Lung (tissue), 12 donors: Measurements from ENCODE around the gene ERMARD. TPM values are rescaled to one million over a fixed set of nuclear protein-coding genes. Genes with fewer than 3 reads are reported as not detected.

ENCODE experiments used
- ATAC-seq: fragments of 200-7000 bp; cut with Tn5 transposase; one replicate; pipeline ENCODE4 v1.9.1; 2020; ENCODE audit warnings: moderate number of reproducible peaks; ENCODE audit not compliant: insufficient read depth, low FRiP score
- DNase-seq, 3 donors: peaks; one replicate each; pipeline ENCODE4 v3.0.0-alpha.2; 2013 to 2017
- H3K27ac ChIP-seq, 2 donors: one replicate each; pipeline ENCODE4 v1.5.1; 2013; ENCODE audit warnings: mild to moderate bottlenecking in 2 of 2, moderate library complexity in 2 of 2, control low read depth in 1 of 2, inconsistent platforms in 1 of 2, low read depth in 1 of 2, low read length in 1 of 2
- H3K27me3 ChIP-seq, 3 donors: one replicate each; pipeline ENCODE4 v1.5.1; 2013; ENCODE audit warnings: low read length in 2 of 3; ENCODE audit not compliant: control insufficient read depth in 3 of 3, insufficient read depth in 3 of 3
- H3K36me3 ChIP-seq, 4 donors: one replicate each; pipeline ENCODE4 v1.5.1; 2013; ENCODE audit warnings: low read length in 4 of 4, mild to moderate bottlenecking in 1 of 4, moderate library complexity in 1 of 4; ENCODE audit not compliant: control insufficient read depth in 4 of 4, insufficient read depth in 4 of 4
- H3K4me1 ChIP-seq, 5 donors: one replicate each; pipeline ENCODE4 v1.5.1; 2013; ENCODE audit warnings: low read length in 5 of 5, mild to moderate bottlenecking in 2 of 5, moderate library complexity in 1 of 5; ENCODE audit not compliant: control insufficient read depth in 5 of 5, insufficient read depth in 5 of 5
- H3K4me3 ChIP-seq: one replicate; pipeline ENCODE4 v1.5.1; 2013; ENCODE audit warnings: mild to moderate bottlenecking, control low read depth, moderate library complexity
- H3K9ac ChIP-seq, 2 donors: one replicate each; pipeline ENCODE4 v1.5.1; 2013; ENCODE audit warnings: low read length in 2 of 2, control low read depth in 1 of 2; ENCODE audit not compliant: insufficient read depth in 1 of 2
- H3K9me3 ChIP-seq, 4 donors: one replicate each; pipeline ENCODE4 v1.5.1; 2013; ENCODE audit warnings: low read length in 3 of 4, mild to moderate bottlenecking in 1 of 4, moderate library complexity in 1 of 4; ENCODE audit not compliant: control insufficient read depth in 4 of 4, insufficient read depth in 3 of 4
- WGBS, 2 donors: extraction: QIAGEN DNeasy Blood & Tissue Kit; methylation state at CpG; one replicate each; pipeline ENCODE4 v1.1.7; 2013; 5-methylcytosine and 5-hydroxymethylcytosine counted together
- polyA plus RNA-seq, 2 donors: library from polyadenylated mRNA; stranded (reverse); fragments of 200-250 nt; gene quantifications; one replicate each; pipeline ENCODE4 v1.2.1, GENCODE V29; 2013
- total RNA-seq, 2 donors: library from RNA; depleted of rRNA in 1 of 2; stranded (reverse); fragments of >200 nt in 1 of 2; gene quantifications; one replicate each; pipeline ENCODE4 v1.2.1, GENCODE V29; 2014 to 2021
- TF ChIP-seq, protein P1 (sequence below): IDR thresholded peaks from 2 replicates; pipeline ENCODE4 v1.5.1; 2012; ENCODE audit warnings: mild to moderate bottlenecking; ENCODE audit errors: control extremely low read depth, extremely low read depth
- donor health status: control.
- donor health status: control.
- donor health status: Bipolar disorder and iron deficiency.
- donor health status: healthy.
- donor health status: DM: yes; HTN: yes; CAD: no.

ERMARD gene
- total and polyA plus RNA-seq, 4 donors = 18.7 to 55.3 (median 32.9) TPM

DNA sequence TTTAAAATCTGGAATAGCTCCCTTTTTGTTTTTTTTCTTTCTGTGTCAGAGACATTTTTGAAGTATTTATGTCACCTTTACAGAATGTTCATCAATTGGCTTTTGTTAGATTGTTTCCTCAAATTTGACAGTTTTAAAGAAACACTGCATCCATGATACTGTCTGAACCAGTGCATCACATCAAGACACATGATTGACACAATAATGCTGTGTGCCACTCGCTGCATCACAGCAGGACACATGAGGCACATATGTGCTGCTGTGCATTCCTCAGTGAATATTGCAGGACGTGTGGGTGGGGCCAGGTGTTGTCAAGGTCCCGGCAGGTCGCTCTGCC is 37.4 kb downstream of the ERMARD start:
- H3K9ac ChIP-seq = no peak overlapping the region
- H3K4me1 ChIP-seq = peaks cover 0 to 15% (median 2%) of the 10 kb centered on the region in 5 donors
- H3K36me3 ChIP-seq = peaks cover 0 to 3% (median 0%) of the 10 kb centered on the region in 4 donors
- no peak overlapping the region for H3K4me3 ChIP-seq
- WGBS, 2 donors = 75 to 81% methylated on average over 4 of the region's 4 CpGs
- TF ChIP-seq, protein P1, sequence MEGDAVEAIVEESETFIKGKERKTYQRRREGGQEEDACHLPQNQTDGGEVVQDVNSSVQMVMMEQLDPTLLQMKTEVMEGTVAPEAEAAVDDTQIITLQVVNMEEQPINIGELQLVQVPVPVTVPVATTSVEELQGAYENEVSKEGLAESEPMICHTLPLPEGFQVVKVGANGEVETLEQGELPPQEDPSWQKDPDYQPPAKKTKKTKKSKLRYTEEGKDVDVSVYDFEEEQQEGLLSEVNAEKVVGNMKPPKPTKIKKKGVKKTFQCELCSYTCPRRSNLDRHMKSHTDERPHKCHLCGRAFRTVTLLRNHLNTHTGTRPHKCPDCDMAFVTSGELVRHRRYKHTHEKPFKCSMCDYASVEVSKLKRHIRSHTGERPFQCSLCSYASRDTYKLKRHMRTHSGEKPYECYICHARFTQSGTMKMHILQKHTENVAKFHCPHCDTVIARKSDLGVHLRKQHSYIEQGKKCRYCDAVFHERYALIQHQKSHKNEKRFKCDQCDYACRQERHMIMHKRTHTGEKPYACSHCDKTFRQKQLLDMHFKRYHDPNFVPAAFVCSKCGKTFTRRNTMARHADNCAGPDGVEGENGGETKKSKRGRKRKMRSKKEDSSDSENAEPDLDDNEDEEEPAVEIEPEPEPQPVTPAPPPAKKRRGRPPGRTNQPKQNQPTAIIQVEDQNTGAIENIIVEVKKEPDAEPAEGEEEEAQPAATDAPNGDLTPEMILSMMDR = no peak
- peaks cover 0 to 26% (median 19%) of the 10 kb centered on the region in 3 donors for H3K27me3 ChIP-seq
- DNase-seq = no peak
- ATAC-seq = no peak
- no peaks in the 10 kb centered on the region for H3K9me3 ChIP-seq
- no peak overlapping the region for H3K27ac ChIP-seq

DNA sequence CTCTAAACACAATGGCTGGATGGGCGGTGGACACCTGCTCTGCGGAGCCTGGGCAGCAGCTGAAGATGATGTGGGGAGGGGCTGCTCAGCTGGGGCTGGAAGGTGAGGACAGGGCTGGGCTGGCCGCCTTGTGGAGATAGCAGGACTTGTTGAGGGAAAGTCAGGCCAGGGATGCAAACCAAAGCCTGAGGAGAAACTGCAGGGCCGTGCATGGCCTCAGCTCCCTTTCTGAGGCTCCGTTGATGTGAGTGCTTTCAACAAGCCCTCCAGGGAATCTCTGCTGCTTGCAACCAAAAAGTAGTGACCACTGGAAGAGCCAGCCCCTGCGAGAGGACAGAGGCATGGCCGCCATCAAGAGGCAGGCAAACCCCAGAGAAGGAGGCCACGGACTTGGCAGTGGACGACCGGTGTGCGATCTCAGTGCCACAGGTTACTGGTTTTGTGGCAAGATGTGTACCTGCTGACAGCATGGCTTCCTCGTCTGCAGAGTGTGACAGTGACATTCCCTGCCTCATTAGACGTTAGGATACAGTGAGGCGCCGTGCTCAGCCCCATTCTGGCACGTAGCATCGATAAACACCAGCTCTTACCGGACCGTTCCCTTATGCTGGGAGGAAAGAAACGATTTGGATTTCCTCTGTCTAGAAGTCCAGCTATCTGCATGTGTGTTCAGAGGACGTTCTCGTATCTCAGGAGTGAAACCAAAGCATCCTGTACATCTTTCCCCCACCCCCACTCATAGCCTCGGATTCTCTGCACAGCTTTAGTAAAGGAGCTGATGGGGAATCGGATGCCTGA is 37.9 kb downstream of the ERMARD start:
- Histone ChIP-seq H3K27ac (no peak overlapping the region), H3K9ac (no peak overlapping the region), H3K9me3 (no peaks in the 10 kb centered on the region), H3K27me3 (peaks cover 0 to 26% (median 19%) of the 10 kb centered on the region in 3 donors), H3K4me1 (peaks cover 0 to 17% (median 2%) of the 10 kb centered on the region in 5 donors), H3K4me3 (no peak overlapping the region), H3K36me3 (peaks cover 0 to 3% (median 0%) of the 10 kb centered on the region in 4 donors)
- ATAC-seq (no peak), DNase-seq (no peak)
- WGBS, 2 donors = 65 to 66% methylated on average over 24 of the region's 24 CpGs
- TF ChIP-seq, protein P1 = no peak

DNA sequence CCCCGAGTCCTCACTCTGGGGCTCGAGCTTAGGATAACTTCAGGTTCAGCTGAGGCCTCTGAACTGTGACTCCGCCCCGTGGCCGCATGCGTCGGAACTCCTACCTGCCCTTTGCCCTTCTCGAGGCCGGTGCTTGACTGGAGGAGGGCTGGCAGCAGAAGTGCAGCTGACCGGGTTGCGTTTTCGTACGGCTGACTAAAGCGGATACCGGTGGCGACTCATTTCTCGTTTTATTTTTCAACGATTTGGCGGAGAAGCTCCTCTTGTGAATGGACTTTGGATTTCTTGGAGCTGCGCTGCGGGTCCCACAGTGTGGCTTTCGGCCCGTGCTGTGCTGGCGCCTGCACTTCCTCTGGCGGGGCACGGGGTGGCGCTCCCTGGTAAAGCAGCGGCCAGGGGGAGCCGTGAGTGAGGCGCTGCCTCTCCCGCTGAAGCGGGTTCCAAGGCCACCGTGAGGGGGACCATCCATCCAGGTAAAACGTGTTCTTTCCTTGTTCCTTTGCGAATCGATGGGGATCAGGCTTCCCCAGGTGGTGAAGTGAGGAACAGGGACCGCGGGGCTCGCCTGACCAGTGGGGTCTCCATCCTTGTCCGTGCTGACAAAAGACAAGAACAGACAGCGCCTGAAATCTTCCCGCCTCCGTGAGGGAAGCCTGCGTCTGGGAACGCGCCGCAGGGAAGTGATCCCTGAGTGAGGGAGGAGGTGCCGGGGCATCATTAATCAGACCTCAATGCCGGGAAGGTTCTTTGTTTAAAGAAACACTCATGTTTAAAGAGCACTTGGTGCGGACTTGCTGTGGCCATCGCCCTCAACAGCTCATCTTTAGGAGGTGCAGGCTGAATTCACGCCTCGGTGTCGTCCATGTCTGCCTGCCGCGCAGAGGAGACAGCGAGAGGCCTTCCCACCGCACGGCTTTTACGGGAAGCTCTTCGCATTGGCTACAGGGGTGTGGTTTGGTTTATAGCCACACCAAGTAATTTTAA is 38.8 kb downstream of the ERMARD start:
- no peaks in the 10 kb centered on the region for H3K9me3 ChIP-seq
- WGBS, 2 donors = 1% methylated on average over 61 of the region's 61 CpGs
- H3K27ac ChIP-seq = peak overlapping the region in 1 of 2 donors; percentile 9
- ATAC-seq = peak; percentile 89
- peak overlapping the region in 1 of 2 donors; percentile 54 for H3K9ac ChIP-seq
- H3K27me3 ChIP-seq = peaks cover 0 to 26% (median 19%) of the 10 kb centered on the region in 3 donors
- peaks cover 0 to 17% (median 2%) of the 10 kb centered on the region in 5 donors for H3K4me1 ChIP-seq
- no peaks in the 10 kb centered on the region for H3K36me3 ChIP-seq
- TF ChIP-seq, protein P1 = peak; percentile 94
- H3K4me3 ChIP-seq = peak overlapping the region; percentile 27
- DNase-seq = peak; percentile 79 to 81 (median 81)
